HG03196 (cell line): ENCODE data around the gene CLEC10A.
"Not testable (repeated sequence)": the region's sequence is repeated elsewhere in the genome, so short reads cannot be mapped to it uniquely, and the experiment has no call there.

ENCODE experiments used
- ATAC-seq: cut with Tn5 transposase; IDR thresholded peaks from one replicate; pipeline ENCODE4 v1.9.1; 2021; ENCODE audit not compliant: unreplicated experiment

CLEC10A gene, protein sequence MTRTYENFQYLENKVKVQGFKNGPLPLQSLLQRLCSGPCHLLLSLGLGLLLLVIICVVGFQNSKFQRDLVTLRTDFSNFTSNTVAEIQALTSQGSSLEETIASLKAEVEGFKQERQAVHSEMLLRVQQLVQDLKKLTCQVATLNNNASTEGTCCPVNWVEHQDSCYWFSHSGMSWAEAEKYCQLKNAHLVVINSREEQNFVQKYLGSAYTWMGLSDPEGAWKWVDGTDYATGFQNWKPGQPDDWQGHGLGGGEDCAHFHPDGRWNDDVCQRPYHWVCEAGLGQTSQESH

DNA sequence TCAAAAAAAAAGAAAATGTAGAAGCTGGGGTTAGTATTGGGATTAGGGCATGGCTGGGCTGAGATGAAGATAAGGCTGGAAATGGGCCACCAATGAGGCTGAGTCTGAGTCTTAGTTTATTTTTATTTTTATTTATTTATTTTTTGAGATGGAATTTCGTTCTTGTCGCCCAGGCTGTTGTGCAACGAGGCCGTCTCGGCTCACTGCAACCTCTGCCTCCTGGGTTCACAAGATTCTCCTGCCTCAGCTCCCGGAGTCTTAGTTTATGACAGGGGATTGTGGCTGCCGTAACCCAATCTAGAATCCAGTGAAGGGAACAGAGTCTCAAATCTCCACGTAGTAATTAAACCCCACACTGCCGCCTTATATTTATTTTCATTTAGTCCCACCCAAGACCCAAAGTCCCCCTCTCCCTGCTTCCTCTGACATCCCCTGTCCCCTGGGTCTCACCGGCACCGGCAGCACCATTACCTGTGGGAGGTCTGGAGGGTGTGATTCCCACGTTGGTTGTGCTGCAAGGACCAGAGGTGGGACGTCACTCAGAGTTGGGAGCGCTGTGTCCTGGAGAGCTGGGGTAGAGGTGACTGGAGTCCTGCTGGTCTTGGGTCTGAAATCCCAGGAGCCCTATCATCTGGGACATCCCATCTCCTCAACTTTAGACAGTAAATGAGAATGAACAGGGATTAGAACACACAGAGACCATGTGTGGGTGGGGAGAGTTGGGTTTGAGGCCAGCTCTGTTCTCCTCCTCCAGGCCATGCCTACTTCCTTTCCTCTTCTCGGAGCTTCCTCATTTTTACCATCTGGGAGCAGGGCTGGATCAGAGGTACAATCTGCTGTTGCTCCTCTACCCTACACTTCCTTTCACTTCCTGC is at the start of gene CLEC10A:
CLEC10A (minus strand) TSS at position 671 of the 875 bp plus-strand sequence. CDS start 1,439 bp downstream, outside the sequence.
- no peak for ATAC-seq

DNA sequence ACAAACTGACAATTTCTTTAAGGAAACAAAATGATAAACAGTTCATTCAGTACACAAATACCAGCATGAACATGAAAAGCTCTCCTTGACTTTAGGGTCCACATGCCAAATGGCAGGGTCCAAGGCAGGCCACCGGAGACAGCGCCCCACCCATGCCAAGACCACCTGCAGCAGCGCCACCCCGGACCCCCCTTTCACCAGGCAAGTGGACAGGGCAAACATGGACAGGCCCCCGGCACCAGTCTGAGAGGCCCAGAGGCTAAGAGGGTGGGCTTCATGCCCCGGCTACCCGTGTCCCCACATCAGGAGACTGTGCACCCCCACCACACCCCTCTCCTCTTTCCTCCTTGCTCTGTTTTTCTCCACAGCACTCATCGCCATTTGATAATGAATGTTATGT is 49.3 kb upstream of the CLEC10A start:
- ATAC-seq: no peak

DNA sequence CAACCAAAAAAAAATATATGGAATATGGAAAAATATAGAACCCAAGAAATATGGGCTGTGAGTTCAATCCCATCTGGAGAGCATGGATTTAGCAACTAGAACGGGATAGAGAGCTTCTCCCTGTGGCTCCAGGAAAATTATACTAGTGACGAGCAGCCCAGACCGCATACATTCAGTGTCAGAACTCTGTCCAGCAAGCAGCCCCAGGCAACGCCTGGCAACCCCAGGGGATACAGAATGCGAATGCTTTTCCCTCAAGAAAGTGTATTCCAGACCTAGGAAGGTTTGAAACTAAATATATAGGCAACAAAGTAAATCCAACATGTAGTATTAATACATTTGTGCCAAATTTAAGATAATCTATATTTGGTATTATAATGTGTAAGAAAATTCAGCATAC is 48.1 kb upstream of the CLEC10A start:
- ATAC-seq: no peak

DNA sequence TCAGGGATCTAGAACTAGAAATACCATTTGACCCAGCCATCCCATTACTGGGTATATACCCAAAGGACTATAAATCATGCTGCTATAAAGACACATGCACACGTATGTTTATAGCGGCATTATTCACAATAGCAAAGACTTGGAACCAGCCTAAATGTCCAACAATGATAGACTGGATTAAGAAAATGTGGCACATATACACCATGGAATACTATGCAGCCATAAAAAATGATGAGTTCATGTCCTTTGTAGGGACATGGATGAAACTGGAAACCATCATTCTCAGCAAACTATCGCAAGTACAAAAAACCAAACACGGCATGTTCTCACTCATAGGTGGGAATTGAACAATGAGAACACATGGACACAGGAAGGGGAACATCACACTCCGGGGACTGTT is 47.5 kb upstream of the CLEC10A start:
- not testable (repeated sequence) for ATAC-seq

DNA sequence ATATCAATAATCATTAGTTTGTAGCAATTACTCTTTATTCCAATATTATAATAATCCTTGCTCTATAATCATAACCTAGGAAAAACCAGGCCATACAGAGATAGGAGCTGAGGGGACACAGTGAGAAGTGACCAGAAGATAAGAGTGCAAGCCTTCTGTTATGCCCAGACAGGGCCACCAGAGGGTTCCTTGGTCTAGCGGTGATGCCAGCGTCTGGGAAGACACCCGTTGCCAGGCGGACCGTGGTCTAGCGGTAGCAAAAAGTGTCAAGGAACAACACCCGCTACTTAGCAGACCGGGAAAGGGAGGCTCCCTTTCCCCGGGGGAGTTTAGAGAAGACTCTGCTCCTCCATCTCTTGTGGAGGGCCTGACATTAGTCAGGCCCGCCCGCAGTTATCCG is 46.3 kb upstream of the CLEC10A start:
- not testable (repeated sequence) for ATAC-seq

DNA sequence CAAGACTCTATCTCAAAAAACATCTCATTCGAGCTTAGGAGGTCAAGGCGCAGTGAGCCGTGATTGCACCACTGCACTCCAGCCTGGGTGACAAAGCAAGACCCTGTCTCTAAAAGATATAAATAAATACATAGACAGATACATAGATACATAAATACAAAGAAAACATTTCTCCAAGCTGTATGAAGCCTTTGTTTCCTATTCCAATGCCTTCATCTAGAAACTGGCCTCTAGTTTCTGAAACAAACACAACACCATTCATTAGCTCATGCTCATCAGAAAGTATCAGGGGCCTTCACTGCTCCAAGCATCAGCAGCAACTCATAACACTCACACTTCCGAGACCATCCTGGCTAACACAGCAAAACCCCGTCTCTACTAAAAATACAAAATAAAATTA is 44.9 kb upstream of the CLEC10A start:
- no peak for ATAC-seq

DNA sequence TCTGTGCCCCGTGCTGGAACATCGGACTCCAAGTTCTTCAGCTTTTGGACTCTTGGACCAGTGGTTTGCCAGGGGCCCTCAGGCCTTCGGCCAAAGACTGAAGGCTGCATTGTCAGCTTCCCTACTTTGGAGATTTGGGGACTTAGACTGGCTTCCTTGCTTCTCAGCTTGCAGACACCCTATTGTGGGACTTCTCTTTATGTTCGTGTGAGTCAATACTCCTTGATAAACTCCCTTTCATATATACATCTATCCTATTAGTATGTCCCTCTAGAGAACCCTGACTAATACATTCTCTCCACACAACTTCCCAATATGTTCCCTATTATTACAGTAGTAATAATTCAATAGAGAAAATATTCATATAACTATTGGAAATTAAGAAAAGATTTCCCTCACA is 43.8 kb upstream of the CLEC10A start:
- ATAC-seq: no peak

DNA sequence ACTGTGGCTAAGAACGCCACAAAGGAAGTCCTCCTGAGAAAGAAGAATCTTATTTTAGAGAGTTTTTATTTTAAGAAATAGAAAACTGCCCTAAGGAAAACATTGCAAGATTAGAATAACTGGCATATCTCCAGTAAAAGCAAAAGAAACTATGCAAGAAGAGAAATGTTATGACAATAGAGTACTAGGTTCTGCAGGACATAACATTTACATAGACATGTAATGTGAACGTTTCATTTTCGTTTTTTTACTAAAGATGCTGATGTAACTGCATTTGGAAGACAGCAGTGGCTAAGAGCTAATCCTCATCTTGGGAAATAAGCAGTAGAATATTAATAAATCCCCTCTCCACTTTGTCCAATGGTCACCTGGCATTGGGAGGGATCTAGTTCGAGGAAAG is 42.3 kb upstream of the CLEC10A start:
- ATAC-seq: no peak

DNA sequence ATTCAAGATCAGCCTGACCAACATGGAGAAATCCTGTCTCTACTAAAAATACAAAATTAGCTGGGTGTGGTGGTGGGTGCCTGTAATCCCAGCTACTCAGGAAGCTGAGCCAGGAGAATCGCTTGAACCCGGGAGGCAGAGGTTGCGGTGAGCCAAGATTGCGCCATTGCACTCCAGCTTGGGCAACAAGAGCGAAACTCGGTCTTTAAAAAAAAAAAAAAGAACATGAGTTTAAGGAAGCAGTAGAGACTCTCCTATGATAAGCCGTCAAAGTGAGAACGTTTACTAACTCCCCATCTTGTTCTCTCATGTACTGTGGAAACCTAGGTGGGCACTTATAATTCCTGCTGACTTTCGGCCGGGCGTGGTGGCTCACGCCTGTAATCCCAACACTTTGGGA is 40.6 kb upstream of the CLEC10A start:
- not testable (repeated sequence) for ATAC-seq

DNA sequence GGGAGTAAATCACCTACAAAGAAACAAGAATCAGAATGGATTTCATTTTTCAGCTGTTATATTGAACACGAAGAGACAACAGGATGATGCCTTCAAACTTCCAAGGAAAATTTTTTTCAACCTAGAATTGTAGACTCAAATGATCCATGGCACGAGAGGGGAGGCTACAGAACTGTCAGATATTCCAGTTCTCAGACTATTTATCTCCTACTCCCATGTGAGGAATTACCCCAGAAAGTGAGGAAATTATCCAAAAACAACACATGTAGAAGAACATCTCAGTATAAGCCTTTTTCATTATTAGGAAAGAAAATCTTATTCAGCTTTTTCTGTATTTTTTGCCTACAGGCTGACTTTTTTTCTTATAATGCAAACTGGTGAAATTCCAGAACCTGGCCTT is 40.1 kb upstream of the CLEC10A start:
- no peak for ATAC-seq

DNA sequence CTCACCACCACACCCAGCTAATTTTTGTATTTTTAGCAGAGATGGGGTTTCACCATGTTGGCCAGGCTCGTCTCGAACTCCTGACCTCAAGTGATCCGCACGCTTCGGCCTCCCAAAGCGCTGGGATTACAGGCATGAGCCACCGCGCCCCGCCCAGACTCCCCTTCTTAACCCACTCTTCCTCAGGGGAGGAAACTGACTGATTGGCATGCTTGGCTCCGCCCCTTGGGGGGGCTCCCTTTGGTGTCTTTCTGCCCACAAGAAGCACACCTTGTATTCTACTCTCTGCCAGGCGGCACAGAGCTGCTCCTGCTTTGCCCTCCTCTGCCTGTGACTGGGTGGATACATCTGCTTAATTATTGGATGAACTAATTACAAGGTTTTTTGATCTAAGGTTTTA is 39.3 kb upstream of the CLEC10A start:
- no peak for ATAC-seq

DNA sequence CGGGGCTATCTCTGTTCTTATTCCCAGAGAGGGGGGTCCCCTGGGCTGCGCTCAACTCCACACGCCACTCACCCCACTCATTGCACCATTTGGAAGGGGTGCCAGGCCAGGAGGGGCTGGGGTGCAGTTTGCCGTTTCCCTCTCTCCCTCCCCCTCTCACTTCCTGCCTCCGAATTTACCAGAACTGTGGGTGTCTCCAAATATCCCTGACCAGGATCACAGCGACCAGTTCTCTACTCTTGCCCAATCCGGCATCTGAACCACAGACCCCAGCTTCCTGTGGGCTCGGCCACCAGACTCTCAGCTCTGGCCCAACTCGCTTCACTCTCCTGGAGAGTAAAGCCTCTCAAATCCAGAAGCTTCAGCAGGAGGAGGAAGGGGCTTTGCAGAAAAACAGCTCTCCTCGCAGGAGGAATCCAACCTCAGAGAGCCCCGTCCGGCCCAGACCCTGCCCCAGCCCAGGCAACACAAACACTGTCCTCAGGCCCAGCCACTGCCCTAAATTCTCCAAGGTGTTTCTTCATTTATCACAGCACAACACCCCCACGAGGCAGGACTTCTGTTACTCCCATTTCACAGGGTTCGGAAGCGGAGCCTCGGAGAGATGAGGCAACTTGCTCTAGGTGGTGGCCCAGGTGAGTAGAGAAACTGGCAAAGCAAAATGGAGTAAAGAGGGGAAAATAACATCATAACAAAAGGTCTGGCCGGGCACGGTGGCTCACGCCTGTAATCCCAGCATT is 35.0 kb upstream of the CLEC10A start:
- no peak for ATAC-seq

DNA sequence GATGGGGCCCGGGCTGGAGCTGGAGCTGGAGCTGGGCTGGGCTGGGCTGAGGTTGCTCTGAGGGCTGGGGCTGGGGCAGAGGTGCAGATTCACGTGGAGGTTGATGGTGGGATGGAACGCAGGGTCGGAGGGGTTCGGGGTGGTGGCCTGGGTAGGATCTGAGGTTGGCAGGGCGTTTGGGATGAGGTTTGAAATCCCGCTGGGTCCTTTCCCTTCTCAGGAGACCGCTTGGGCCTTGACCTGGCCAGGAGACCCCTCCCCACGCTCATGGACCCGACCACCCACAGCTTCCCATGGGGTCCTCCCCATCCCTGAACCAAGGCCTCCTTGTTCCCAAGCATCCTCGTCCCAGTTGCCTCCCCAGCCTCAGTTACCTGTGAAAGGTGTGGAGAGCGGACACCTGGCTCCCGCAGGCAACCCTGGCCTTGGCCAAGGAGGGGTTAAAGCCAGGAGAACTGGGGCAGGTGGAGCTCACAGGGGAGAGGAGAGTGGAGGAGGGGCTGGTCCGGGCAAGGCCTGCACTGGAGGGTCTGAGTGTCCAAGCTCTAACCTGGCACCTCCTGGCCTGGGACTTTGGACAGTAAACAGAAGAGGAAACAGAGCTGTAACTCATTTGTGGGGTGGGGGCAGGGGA is 34.3 kb upstream of the CLEC10A start, which contains the start of gene ASGR2:
ASGR2 (minus strand) TSS at position 582 of the 634 bp plus-strand sequence. CDS start 582 bp downstream, outside the sequence.
- no peak for ATAC-seq

DNA sequence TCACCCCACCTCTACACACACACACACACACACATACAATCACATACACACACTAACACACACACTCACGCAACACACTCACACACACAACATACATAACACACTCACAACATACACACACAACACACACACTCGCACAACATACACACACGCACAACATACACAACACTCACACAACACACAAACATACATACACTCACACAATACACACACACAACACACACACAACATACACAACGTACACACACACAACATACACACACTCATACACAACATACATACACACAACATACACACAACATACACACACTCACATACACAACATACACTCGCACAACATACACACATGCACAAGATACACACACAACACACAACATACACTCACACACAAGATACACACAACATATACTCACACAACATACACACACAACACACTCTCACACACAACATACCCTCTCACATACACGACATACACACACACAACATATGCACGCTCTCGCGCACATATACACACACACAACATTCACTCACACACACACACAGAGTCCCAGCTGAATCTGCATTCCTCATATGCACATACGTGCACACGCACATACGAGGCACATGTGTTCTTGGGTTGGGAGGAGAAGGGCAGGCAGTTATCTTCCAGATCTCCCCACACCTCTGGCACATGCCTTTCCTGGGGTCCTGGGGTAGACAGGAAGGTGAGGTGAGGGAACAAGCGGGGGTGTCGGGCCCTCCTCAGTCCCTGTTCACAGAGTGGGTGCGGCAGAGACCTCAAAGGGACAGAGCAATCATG is 33.4 kb upstream of the CLEC10A start:
- no peak for ATAC-seq

DNA sequence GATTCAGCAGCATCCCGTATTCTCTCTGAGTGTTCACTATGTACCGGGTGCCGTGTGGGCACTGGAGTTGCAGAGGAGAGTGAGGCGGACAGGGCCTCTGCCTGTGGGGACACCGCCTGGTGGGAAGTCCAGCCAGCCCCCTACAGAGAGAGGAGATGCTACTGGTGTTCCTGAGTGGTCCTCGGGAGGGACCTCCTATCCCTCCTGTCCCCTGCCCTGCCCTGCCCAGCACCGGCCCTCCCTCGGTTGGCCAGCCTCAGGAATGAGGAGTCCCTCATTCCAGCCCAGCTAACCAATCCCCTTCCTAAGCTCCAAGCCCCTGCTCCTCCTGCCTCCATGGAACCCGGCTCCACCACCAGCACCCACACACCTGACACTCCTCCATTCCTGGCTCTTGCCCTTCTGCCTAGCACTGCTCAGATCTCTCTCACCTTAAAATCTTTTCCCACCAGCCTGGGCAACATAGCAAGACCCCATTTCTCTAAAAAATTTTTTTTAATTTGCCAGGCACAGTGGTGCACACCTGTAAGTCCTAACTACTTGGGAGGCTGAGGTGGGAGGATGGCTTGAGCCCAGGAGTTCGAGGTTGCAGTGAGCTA is 32.6 kb upstream of the CLEC10A start:
- no peak for ATAC-seq

DNA sequence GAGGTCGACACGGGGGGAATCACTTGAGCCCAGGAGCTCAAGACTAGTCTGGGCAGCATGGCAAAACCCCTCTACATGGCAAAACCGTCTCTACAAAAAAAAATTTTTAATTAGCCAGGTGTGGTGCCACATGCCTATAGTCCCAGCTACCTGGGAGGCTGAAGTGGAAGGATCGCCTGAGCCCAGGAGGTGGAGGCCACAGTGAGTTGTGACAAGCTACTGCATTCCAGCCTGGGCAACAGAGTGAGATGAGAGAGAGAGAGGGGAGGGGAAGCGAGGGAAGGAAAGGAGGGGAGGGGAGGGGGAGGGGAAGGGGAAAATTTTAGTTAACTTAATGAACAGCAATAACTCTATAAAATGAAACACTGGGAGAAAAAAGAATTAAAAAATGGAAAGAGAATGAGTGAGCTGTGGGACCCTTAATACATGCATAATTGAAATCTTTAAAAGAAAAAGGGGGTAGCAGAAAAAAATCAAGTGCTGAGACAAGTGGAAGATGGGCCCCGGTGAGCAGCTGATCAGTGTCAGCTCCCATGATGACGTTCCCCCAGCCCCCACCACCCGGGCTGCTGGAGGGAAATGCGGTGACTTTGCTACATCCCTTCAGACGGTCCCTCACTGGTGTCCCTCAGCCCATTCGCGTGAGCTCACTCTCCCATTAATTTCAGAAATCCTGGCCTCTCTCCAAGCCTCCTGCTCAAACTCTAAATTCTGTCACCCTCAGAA is 31.9 kb upstream of the CLEC10A start:
- ATAC-seq: no peak

DNA sequence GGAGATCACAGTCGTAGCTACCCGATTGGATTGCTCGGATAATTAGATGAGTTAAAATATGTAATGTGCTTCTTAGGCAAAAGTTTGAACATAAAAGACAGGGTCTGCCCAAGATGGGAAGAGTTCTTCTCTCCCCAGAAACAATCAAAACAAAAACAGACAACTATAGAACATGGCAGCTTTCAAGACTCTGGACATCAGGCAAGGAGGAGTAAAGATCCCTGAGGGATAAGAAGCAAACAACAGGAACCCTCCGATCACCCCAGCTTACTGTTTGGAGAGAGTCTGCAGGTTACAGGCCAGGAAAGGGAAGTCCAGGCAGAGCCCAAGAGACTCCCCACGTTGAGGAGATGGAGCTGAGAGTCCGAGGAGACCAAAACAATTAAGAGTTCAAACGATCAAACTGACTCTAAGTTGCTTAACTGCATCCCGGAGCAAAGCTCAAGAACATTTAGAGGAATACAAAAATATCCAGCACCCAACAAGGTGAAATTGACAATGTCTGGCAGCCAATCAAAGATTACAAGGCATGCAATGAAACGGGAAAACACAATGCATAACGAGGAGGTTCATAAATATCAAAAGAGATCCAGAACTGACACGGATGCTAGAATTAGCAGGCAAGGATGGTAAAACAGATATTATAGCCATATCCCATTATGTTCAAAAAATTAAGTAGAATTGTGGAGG is 30.7 kb upstream of the CLEC10A start:
- ATAC-seq: no peak

DNA sequence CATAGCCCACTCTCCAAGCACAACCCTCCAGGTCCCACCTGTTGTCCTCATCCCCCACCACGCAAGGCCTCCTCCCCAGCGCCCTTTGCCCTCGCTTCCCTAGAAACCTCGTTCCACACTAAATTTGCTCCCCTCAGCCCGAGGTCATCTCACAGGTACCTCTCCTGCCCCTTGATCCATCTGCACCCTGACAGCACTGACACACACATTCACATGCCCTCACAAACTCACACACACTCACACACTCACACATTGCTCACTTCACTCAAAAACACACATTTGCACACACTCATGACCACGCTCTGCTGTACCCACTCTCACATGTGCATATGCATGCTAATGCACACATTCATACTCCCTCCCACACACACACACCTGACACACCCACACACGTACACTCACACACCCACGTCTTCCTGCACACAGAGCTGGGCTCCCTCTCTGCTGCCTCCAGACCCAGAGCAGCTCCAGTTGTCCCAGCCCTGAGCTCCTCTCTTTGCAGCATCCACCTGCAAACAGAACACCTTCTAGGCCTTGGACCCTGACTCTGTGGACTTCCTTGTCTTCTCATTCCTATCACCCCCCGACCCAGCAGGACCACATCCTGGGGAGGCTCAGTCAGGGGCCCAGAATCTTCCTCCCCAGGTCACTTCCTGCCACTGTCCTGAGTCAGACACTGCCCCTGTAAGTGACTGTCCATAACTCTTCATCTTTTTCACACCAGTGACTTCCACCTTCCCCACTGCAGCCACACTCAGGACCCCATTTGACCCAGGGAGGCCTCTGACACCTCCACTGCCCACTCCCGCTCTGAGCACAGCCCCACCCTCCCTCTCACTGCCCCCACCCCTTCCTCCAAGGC is 29.6 kb upstream of the CLEC10A start:
- ATAC-seq: no peak
